D721Med (cell line): ENCODE data around the gene LOC101059915.
A peak's percentile ranks its signal among the peaks of the same experiment; 100 is the strongest.
"Not testable (repeated sequence)": the region's sequence is repeated elsewhere in the genome, so short reads cannot be mapped to it uniquely, and the experiment has no call there.

ENCODE experiments used
- DNase-seq: peaks from one replicate; pipeline ENCODE4 v3.0.0; 2011; ENCODE audit warnings: low spot score; ENCODE audit not compliant: insufficient read length
- FAIRE-seq: peaks from 2 replicates; lab custom pipeline; 2011; peaks lifted over from hg19 to GRCh38; lab: Jason Lieb, UNC
- CTCF ChIP-seq: IDR thresholded peaks from 2 replicates; pipeline ENCODE4 v1.5.1; 2012; ENCODE audit warnings: mild to moderate bottlenecking, control low read depth; ENCODE audit not compliant: insufficient read depth; ENCODE audit errors: missing control alignments

Gene LOC101059915

DNA sequence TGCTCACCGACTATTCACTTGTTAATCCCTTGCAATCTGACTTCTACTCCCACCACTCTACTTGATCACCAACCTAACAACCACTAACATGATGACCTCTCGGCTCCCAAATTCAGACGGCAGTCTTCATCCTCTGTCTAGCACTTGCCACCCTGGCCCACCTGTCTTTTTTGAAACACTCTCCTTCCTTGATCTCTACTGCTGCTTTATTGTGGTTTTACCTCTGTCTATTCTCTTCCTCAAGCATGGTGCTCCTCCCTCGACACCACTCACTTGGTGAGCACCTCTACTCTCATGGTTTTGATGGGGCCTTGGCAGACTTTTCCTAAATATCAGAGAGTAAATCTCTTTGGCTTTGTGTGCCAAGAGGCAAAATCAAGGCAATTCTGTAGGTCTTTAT, 27.3 kb upstream of the LOC101059915 start:
- FAIRE-seq: no peak
- DNase-seq: no peak
- TF ChIP-seq CTCF: no peak

- DNase-seq, FAIRE-seq: not testable (repeated sequence)
Measured at GRCh38 chrX:71644406-71644805, 22.9 kb upstream of the LOC101059915 start.

GRCh38 chrX:71650333-71650969, 16.9 kb upstream of the LOC101059915 start:
- TF ChIP-seq CTCF: no peak
- FAIRE-seq (no peak), DNase-seq (no peak)

DNA sequence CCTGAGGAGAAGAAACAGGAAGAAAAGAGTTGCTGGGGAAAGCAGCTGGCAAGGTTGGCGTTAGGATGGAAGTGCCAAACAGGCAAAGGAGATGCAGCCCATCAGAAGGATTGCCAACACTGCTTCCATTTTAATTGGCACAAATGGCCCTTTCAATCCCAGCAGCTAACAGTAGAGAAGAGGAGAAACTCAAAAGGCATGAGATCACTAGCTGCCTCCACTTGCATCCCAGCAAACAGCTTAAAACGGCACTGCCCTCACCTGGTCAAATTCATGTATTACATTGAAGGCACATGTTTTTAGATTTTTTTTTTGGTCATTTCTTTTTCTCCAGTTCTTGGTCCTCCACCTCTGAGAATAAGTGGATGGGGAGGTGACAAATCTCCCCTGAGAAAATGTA, 14.9 kb upstream of the LOC101059915 start:
- DNase-seq (no peak), FAIRE-seq (peak; percentile 6)
- TF ChIP-seq CTCF: peak; percentile 68

GRCh38 chrX:71653344-71653743, 14.0 kb upstream of the LOC101059915 start:
- FAIRE-seq (no peak), DNase-seq (no peak)
- no peak for TF ChIP-seq CTCF

DNA sequence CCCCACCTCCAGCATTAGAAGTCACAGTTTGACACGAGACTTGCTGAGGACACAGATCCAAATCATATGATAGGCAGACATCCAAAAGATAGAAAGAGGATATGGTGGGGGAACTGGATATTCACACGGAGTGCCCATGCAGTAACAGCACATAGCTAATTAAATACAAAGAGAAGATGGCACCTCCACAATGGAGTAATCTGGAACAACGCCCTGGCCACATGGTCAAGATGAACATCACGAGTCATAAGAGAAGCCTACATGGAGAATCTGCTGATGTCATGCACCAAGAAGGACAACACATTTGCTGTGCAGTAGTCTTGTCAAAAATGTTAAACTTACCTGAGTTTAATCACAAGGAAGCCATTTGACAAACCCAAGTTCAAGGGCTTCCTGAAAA, 10.1 kb upstream of the LOC101059915 start:
- no peak for FAIRE-seq
- TF ChIP-seq CTCF: no peak

DNA sequence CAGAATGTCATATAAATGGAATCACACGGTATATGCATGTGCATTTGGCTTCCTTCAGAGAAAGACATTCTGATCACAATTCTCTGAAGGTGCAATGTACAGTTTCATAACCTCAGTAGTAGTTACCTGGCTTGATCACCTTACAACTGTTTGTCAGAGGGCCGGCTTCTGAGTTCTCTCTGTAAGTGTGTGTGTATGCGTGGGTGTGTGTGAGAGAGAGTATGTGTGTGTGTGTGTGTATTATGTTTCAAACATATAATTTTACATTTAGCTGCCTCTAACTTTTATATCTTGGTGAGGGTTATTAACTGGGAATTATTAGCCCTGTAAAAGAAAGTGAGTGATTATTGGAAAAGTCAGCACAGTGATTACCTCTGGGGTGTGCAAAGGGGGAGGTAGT, 8.0 kb upstream of the LOC101059915 start:
- TF ChIP-seq CTCF: no peak
- DNase-seq (no peak), FAIRE-seq (no peak)

More for the DNA sequence above, 10.1 kb upstream of the LOC101059915 start:
- no peak for DNase-seq
